Islet of Langerhans (tissue), 1 donor: ENCODE results near the gene COL4A1.

Source experiments
- FAIRE-seq: peaks from one replicate; lab custom pipeline; 2011; peaks lifted over from hg19 to GRCh38; lab: Jason Lieb, UNC

COL4A1 gene

DNA sequence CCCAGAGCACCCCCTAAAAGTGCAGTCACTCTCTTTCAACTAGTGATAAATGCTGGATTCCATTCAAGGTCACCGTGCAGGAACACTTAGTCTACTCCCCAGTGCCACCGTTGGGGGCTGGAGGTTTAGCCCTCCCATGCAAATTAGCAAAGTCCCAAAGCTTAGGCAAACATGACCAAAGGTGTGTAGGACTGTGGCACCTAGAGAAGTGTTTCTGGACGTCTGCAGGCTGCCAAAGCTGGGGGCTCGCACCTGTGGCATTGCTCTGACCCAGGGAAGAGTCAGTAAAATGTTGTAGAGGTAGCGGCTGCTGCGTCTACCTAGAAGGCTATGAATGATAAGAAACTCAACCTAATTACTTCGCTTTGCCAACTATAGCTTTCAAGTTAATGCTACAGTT is 13.9 kb downstream of the COL4A1 start:
- FAIRE-seq, result no peak

- no peak for FAIRE-seq
Measured at GRCh38 chr13:110291286-110291685, 15.7 kb downstream of the COL4A1 start.

DNA sequence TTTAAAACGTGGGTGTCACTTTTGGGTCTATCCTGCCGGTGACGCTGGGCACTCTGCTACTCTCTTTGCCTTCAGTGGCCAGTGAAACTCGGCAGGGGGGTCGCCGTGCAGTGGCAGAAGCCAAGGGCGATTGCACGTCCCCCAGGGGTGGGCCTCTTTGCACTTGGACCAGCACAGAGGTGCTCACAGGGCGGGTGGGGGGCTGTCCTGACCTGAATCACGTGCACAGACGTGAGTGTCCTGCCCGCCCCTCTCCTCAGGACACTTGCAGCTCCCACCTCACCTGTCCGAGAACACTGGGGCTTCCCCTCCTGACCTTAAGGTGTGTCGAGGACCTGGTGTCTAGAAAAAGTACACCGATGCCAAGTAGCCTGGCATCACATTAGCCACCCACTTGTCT is 16.1 kb downstream of the COL4A1 start:
- no peak for FAIRE-seq

- no peak for FAIRE-seq
Measured at GRCh38 chr13:110290153-110290552, 16.8 kb downstream of the COL4A1 start.

DNA sequence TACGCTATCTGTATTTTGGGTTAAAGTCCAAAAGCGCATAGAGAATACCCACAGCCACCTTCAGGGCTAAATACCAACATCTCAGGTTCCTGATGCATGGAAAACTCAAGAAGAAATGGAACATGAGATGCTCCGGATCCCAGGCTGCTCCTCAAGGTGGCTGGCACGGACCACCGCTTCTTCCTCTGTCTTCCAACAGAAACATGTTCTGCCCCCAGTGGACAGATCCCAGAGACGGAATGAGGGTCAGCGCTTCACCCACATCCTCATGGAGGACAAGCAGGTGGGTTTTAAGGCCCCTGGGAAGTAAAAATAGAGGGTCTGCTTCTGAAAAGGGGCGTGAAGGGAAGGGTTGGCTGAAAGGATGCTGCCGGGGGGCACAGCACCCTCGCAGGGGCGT is 17.3 kb downstream of the COL4A1 start:
- no peak for FAIRE-seq

- FAIRE-seq, result no peak
Measured at GRCh38 chr13:110289174-110289573, 17.8 kb downstream of the COL4A1 start.

GRCh38 chr13:110286833-110287819 is 19.8 kb downstream of the COL4A1 start:
- no peak for FAIRE-seq

GRCh38 chr13:110285991-110286832 is 20.7 kb downstream of the COL4A1 start:
- FAIRE-seq, result no peak

GRCh38 chr13:110284779-110285484 is 22.0 kb downstream of the COL4A1 start:
- FAIRE-seq, result no peak

- no peak for FAIRE-seq
Measured at GRCh38 chr13:110283736-110284517, 23.0 kb downstream of the COL4A1 start.

DNA sequence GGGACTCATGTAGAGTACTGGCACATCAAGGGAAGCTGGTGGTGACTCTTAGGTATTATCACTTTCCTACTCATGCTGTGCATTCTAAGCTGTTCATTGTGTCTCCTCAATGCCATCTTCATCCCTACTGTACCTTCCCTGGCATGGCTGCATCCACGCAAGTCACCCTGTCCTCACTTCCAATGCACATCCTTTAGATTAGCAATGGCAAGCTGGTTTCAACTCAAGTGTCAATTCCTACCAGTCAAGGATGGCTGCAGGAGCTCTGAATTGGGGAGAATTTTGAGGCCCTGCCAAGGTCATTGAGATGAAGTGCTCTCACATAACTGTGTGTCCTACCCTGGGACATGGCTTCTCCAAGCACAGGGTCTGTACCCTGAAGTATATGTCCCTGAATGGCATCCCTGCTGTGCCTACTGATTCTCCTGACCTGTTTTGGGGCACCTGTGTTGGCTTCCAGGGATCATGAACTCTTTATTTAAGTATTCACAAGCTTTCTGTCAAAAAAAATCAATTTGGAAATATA is 24.6 kb downstream of the COL4A1 start:
- FAIRE-seq, result no peak

GRCh38 chr13:110281736-110282135 is 25.2 kb downstream of the COL4A1 start:
- FAIRE-seq, result no peak

DNA sequence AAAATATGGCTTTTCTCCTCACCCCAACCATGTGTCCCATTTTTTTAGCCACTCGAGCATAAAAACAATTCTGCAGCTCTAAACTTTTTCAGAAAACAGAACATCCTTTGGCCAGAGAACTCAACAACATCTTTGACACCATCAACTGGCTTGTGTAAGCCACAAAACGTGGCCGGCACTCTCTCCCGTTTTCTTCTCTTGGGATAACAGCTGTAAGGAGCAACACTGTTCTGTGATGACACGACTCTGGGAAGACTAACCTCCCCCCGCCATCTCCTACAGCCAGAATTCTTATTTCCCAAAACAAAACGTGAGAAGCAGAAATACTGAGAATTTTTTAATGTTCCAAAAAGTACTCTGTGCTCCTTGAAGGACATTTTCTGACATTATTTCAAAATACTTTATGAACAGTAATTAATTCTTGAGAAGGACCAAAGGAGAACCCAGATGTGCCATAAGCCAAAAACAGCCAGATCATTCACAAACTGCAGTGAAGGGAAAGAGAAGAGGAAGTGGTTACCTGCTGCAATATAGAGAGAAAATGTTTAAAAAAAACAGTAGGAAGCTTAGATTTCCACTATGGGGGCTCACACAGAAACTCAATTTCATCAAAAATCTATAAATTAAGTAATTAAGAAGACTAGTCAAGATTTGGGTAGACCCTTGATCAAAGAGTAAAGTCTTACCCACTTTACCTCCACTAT is 25.8 kb downstream of the COL4A1 start:
- FAIRE-seq, result no peak

DNA sequence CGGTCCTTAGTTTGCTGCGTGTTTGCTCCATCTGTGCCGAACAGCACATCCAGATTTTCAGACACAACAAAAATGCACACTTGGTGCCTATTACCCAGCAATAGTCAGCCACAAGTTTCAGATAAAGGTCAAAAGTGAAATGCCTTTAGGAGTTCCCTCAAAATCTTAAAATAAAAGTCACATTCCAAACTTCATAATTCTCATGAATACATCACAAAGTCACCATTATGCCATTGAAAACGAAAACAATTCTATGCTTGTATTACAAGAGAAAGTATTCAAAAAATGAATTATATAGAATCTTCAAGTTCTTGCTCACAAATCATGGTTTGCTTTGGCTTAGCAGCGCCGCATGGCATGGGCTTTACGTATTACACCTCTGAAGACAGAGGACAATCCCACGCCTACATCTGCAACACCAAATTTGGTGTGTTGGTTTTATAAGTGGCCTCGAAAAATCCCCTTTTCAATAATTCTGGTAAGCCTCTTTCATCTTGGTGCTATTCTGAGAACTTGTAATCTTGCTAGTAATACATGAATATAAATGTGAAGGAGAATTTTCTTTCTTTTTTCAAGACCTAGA is 26.6 kb downstream of the COL4A1 start:
- FAIRE-seq, result no peak

DNA sequence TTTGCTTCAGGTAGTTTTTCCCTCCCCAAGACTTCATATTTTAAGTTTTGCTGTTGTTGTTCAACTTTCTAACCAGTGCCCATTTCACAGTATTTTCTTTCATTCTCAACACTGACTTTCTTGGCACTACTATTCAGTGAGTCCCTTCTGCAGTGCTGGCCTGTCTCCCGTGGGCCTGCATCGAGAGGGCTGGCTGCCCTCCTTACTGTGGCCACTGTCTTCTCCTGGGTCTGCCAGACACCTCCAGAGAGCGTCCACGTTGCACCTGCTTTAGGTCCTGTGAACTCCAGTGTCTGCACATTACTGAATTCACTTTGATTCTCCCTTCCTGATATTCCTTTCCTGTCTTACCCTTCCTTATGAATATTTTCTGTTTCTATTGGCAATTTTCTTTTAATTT is 27.3 kb downstream of the COL4A1 start:
- FAIRE-seq, result no peak

- FAIRE-seq, result no peak
Measured at GRCh38 chr13:110278859-110279258, 28.1 kb downstream of the COL4A1 start.

DNA sequence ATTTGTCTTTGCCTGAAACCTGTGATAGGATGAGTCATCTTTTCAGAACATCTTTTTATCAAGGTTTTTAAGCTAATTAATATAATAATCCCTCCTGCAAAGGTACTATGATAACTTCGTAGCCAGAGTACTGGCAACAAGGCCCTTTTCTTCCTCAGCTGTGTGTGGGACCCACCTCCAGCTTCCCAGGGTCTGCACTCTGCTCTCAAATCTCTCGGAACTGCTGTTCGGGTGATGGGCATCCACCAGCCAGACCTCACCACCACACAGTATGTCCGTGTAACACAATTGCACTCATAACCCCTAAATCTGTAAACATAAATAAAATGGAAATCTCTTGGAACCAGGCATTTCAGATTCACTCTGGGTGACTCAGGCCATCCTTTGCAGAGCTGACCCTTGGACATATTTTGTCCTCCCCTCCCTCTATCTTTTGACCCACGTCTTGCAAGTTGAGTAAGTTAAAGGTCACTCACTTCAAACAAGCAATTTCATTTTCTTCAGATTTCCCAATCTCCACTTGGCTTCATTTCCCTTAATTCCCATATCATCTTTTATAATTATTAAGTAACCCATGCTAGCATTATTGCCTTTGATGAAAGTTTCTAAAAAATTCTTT is 29.5 kb downstream of the COL4A1 start:
- no peak for FAIRE-seq

DNA sequence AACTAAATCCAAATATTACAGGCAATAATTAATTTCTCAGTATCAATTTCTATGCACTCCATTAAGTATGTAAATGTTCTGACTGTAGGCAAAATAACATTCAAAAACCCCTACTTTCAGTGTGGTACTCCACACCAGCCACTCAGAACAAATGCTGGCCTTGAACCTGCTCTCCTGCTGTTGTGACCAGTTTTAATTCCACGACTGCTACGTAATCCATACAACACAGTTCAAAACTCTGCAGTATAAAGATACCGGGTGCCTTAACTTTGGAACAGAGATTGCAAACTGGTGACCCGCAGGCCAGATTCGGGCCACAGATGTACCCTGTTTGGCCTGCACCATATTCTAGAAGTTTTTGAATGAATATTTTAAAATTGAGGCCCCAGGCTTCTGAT is 30.4 kb downstream of the COL4A1 start:
- FAIRE-seq, result no peak

- no peak for FAIRE-seq
Measured at GRCh38 chr13:110275931-110276552, 30.9 kb downstream of the COL4A1 start.

- FAIRE-seq, result no peak
Measured at GRCh38 chr13:110274687-110275086, 32.3 kb downstream of the COL4A1 start.
